ENCODE data around the gene DISC1. TPM values are rescaled to one million over a fixed set of nuclear protein-coding genes. Genes with fewer than 3 reads are reported as not detected.

The DISC1 gene
- total and polyA plus RNA-seq, 8 donors, result 0.42 to 6.6 (median 1.5) TPM

DNA sequence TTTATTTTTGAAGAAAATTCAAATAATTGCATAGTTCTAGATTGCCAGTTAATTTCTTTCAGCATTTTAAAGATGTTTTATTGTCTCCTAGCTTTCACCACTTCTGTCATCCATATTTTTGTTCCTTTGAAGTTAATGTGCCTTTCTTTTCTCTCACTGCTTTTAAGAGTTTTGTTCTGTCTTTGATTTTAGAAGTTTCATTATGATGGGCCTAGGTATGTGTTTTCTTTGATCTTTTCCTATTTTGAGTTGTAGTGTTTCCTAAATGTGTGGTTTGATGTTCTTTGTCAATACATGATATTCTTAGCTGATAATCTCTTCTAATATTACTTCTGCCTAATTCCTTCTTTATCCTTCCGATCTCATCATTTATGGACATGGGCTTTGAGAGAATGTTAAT lies 378.7 kb downstream of the DISC1 start:
- TF ChIP-seq, protein P1, sequence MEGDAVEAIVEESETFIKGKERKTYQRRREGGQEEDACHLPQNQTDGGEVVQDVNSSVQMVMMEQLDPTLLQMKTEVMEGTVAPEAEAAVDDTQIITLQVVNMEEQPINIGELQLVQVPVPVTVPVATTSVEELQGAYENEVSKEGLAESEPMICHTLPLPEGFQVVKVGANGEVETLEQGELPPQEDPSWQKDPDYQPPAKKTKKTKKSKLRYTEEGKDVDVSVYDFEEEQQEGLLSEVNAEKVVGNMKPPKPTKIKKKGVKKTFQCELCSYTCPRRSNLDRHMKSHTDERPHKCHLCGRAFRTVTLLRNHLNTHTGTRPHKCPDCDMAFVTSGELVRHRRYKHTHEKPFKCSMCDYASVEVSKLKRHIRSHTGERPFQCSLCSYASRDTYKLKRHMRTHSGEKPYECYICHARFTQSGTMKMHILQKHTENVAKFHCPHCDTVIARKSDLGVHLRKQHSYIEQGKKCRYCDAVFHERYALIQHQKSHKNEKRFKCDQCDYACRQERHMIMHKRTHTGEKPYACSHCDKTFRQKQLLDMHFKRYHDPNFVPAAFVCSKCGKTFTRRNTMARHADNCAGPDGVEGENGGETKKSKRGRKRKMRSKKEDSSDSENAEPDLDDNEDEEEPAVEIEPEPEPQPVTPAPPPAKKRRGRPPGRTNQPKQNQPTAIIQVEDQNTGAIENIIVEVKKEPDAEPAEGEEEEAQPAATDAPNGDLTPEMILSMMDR (IDR thresholded peaks at IDR 0.05), result no peak
- H3K4me3 ChIP-seq, result no peak overlapping the region
- H3K36me3 ChIP-seq, result no peaks in the 10 kb centered on the region
- 61 to 69% methylated on average over 1 of the region's 1 CpG for WGBS, 2 donors
- DNase-seq (no peak), ATAC-seq (no peak), FAIRE-seq (no peak)
- intact Hi-C loops (cut with DNase I), result no loop called here
- no peaks in the 10 kb centered on the region for H3K27me3 ChIP-seq
- no peak overlapping the region for H3K27ac ChIP-seq
- no peaks in the 10 kb centered on the region for H3K4me1 ChIP-seq
- H3K9me3 ChIP-seq, result no peaks in the 10 kb centered on the region

DNA sequence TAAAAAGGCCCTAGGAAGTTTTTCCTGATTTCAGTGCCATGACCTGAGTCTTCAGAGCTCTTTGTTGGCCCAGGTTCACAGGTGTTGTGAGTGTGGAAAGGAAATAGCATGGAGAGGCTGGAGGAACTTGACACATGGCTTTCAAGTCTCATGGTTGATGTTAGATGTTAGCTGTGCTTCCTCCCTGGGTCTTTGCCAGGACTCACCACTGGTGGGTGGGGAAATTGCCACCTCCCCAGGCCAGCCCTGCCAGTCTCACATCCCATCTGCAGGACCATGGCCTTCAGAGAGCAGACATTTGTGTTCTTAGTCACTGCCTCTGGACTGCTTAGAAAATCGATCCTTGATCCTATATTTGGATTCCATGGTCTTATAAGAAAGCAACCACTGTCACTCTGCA lies 383.2 kb downstream of the DISC1 start:
- TF ChIP-seq, protein P1 (IDR thresholded peaks at IDR 0.05), result no peak
- DNase-seq, result no peak
- H3K4me1 ChIP-seq, result no peaks in the 10 kb centered on the region
- H3K36me3 ChIP-seq, result no peaks in the 10 kb centered on the region
- WGBS, 2 donors, result 50 to 68% methylated on average over 1 of the region's 1 CpG
- H3K27me3 ChIP-seq, result no peaks in the 10 kb centered on the region
- no peak overlapping the region for H3K27ac ChIP-seq
- FAIRE-seq, result no peak
- no peak for ATAC-seq
- no peak overlapping the region for H3K4me3 ChIP-seq
- intact Hi-C loops (cut with DNase I), result no loop called here
- H3K9me3 ChIP-seq, result no peaks in the 10 kb centered on the region

DNA sequence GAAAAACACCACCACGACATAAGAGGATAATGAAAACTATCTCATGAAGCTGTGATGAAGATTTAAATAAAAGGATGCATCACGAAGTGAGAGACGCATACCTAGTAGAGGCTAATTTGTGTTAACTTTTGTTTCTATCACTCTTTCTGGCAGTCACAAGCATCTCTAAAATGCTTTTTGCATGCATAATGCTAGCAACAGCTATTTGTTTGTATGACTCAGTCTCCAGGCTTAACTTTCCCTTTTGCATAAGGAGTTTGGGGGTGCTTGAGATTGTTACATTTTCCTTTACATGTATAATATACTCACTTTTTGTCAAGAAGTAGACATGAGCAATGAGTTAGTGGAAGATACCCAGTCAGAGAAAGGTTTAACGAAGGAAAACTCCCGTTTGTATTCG lies 385.4 kb downstream of the DISC1 start:
- intact Hi-C loops (cut with DNase I), result no loop called here
- no peaks in the 10 kb centered on the region for H3K27me3 ChIP-seq
- no peak for DNase-seq
- H3K9me3 ChIP-seq, result no peaks in the 10 kb centered on the region
- no peak for ATAC-seq
- no peak for FAIRE-seq
- 78 to 90% methylated on average over 6 of the region's 6 CpGs for WGBS, 2 donors
- TF ChIP-seq, protein P1 (IDR thresholded peaks at IDR 0.05), result no peak
- no peaks in the 10 kb centered on the region for H3K36me3 ChIP-seq
- H3K4me1 ChIP-seq, result no peaks in the 10 kb centered on the region
- no peak overlapping the region for H3K4me3 ChIP-seq
- H3K27ac ChIP-seq, result no peak overlapping the region

DNA sequence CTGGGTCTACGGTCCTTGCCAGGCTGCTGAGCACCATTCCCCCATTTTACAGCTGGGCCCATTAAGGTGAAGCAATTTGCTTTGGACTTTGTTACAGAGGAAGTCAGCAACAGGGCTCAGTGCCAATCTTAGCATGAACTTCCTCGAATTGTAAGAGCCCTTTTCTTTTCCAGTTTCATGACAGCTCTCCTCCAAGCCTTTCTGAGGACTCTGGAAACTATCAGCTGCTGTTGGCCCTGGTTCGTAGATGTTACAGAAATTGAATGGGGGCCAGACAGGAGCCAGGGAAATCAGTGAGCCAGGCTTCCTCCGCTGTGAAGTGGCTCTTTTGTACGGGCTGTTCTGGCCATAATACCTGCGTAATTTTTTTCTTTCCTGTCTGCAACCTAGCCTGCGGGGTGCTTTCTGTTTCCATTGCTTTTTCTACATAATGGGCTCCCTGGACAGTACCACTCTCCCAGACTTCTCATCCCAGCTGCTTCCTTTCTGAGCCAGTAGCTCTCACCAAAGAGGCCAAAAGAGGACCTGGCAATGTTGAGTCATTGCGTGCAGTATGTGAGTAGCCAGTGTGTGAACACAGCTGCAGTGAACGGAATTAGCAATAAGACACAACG lies 386.3 kb downstream of the DISC1 start:
- Histone ChIP-seq H3K36me3 (no peaks in the 10 kb centered on the region), H3K4me1 (no peaks in the 10 kb centered on the region), H3K27me3 (no peaks in the 10 kb centered on the region), H3K27ac (no peak overlapping the region), H3K4me3 (no peak overlapping the region), H3K9me3 (no peaks in the 10 kb centered on the region)
- no peak for DNase-seq
- ATAC-seq, result peak in 3 of 4 donors; percentile 33 to 65 (median 50)
- 61 to 66% methylated on average over 10 of the region's 10 CpGs for WGBS, 2 donors
- no peak for FAIRE-seq
- intact Hi-C loops (cut with DNase I), result no loop called here
- TF ChIP-seq, protein P1 (IDR thresholded peaks at IDR 0.05), result no peak

DNA sequence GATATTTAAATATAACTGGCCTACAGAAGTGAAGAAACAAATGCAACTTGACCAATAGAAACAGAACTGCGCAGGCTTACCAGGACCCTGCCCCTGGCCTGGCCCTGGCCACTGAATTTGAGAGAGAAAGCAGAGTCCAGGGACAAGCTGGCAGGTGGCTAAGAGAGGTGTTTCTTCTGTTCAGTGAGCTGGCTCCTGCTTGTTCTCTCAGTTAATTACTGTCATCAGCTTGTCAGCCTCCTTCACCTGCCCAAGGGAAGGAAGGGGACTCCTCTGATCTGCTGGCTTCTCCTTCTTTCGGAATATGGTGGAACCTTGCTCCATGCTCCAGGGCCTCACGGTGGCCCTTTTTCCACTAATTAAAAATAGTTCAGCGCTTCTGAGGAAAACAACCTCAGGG lies 388.4 kb downstream of the DISC1 start:
- H3K27ac ChIP-seq, result no peak overlapping the region
- intact Hi-C loops (cut with DNase I), result no loop called here
- no peaks in the 10 kb centered on the region for H3K4me1 ChIP-seq
- DNase-seq (no peak), ATAC-seq (no peak), FAIRE-seq (no peak)
- TF ChIP-seq, protein P1 (IDR thresholded peaks at IDR 0.05), result no peak
- H3K36me3 ChIP-seq, result no peaks in the 10 kb centered on the region
- WGBS, 2 donors, result 79 to 84% methylated on average over 4 of the region's 4 CpGs
- H3K9me3 ChIP-seq, result no peaks in the 10 kb centered on the region
- H3K4me3 ChIP-seq, result no peak overlapping the region
- no peaks in the 10 kb centered on the region for H3K27me3 ChIP-seq
